Uterus (tissue), 4 donors: ENCODE data around the gene BPIFB6. TPM values are rescaled to one million over a fixed set of nuclear protein-coding genes. Genes with fewer than 3 reads are reported as not detected.

Source experiments
- DNase-seq, 2 donors: peaks; one replicate each; pipeline ENCODE4 v3.0.0-alpha.2; 2019 to 2020
- H3K27ac ChIP-seq, 2 donors: fragments of 200-600 bp; sonication (generic); 1 replicate in 1 of 2; 2 replicates in 1 of 2; pipeline ENCODE4 v1.5.1; 2016 to 2018
- H3K27me3 ChIP-seq, 2 donors: fragments of 200-600 bp; sonication (generic); one replicate each; pipeline ENCODE4 v1.5.1; 2018 to 2019; ENCODE audit warnings: control low read depth in 1 of 2
- H3K36me3 ChIP-seq, 2 donors: fragments of 200-600 bp; sonication (generic); one replicate each; pipeline ENCODE4 v1.5.1; 2019; ENCODE audit warnings: control low read depth in 1 of 2
- H3K4me1 ChIP-seq, 2 donors: fragments of 200-600 bp; sonication (generic); one replicate each; pipeline ENCODE4 v1.5.1; 2018 to 2019; ENCODE audit warnings: control low read depth in 1 of 2
- H3K4me3 ChIP-seq, 2 donors: fragments of 200-600 bp; sonication (generic); 1 replicate in 1 of 2; 2 replicates in 1 of 2; pipeline ENCODE4 v1.5.1; 2018 to 2019; ENCODE audit warnings: mild to moderate bottlenecking in 1 of 2
- H3K9me3 ChIP-seq, 2 donors: fragments of 200-600 bp; sonication (generic); one replicate each; pipeline ENCODE4 v1.5.1; 2019; ENCODE audit warnings: control low read depth in 1 of 2
- CTCF ChIP-seq, 4 experiments: fragments of 200-600 bp in 2 of 4; fragments of 450-650 bp in 2 of 4; sonication (generic) in 2 of 4; IDR thresholded peaks; one replicate each; pipeline ENCODE4 v1.5.1; 2016 to 2019; ENCODE audit warnings: antibody characterized with exemption in 4 of 4, mild to moderate bottlenecking in 2 of 4, moderate library complexity in 1 of 4
- POLR2A ChIP-seq, 2 donors: fragments of 450-650 bp; IDR thresholded peaks; one replicate each; pipeline ENCODE4 v1.6.1; 2016; ENCODE audit warnings: antibody characterized with exemption in 2 of 2, mild to moderate bottlenecking in 1 of 2, moderate library complexity in 1 of 2
- intact Hi-C: fragments of 100-400 bp; cut with DNase I; formaldehyde crosslinking; loops from one replicate; pipeline ENCODE4 v1.15.1; 2023; ENCODE audit warnings: low total_unique reads
- total RNA-seq, 4 donors: library from RNA; depleted of rRNA in 3 of 4; stranded (reverse); fragments of >200 nt in 3 of 4; gene quantifications; one replicate each; pipeline versions ENCODE4 v1.1.0 to v1.2.4, GENCODE V29; 2014 to 2023
- donor health status: DM: yes; HTN: yes; CAD: no.

Gene BPIFB6
- total RNA-seq, 4 donors from 2014 or later: not detected

- no peak for DNase-seq
- no peaks in the 10 kb centered on the region for H3K9me3 ChIP-seq
- H3K36me3 ChIP-seq: no peaks in the 10 kb centered on the region
- intact Hi-C loops: no loop called here
- H3K4me1 ChIP-seq: no peaks in the 10 kb centered on the region
- no peak for TF ChIP-seq CTCF (IDR thresholded peaks at IDR 0.05)
- no peak for TF ChIP-seq POLR2A (IDR thresholded peaks at IDR 0.05)
- no peak overlapping the region for H3K4me3 ChIP-seq
- no peaks in the 10 kb centered on the region for H3K27me3 ChIP-seq
- H3K27ac ChIP-seq: no peak overlapping the region
Observed at GRCh38 chr20:33093074-33093473, 61.6 kb downstream of the BPIFB6 start.

- DNase-seq: no peak
- Histone ChIP-seq H3K27ac (no peak overlapping the region), H3K27me3 (no peaks in the 10 kb centered on the region), H3K9me3 (no peaks in the 10 kb centered on the region), H3K4me3 (no peak overlapping the region), H3K36me3 (no peaks in the 10 kb centered on the region), H3K4me1 (no peaks in the 10 kb centered on the region)
- TF ChIP-seq CTCF (IDR thresholded peaks at IDR 0.05) (no peak), POLR2A (IDR thresholded peaks at IDR 0.05) (no peak)
- intact Hi-C loops: no loop called here
Observed at GRCh38 chr20:33093582-33093981, 62.1 kb downstream of the BPIFB6 start.

Other genes starting within 250 kb of the BPIFB6 start
- gene MAPRE1, start 211.7 kb upstream of the BPIFB6 start, total RNA-seq: 100 to 1,000 TPM in 2 of 4 donors, 10 to 100 TPM in 2; 44.8 to 112 (median 101) TPM
- gene EFCAB8, start 172.7 kb upstream of the BPIFB6 start, total RNA-seq: 1 to 10 TPM in 2 of 4 donors, not detected in 2; 1.4 to 1.5 TPM
- not detected for gene SUN5, start 27.2 kb upstream of the BPIFB6 start, total RNA-seq
- not detected for gene BPIFB2, start 23.9 kb upstream of the BPIFB6 start, total RNA-seq
- gene BPIFB3, start 22.3 kb downstream of the BPIFB6 start, total RNA-seq: not detected
- not detected for gene BPIFB4, start 48.0 kb downstream of the BPIFB6 start, total RNA-seq
- not detected for gene BPIFA2, start 136.5 kb downstream of the BPIFB6 start, total RNA-seq
- gene BPIFA3, start 185.7 kb downstream of the BPIFB6 start, total RNA-seq: not detected
- not detected for gene BPIFA1, start 204.3 kb downstream of the BPIFB6 start, total RNA-seq